OCI-LY7 (cell line): Measurements from ENCODE around the gene RBMXL2.

ENCODE experiments used
- EZH2phosphoT487 ChIP-seq: fragments of 200-600 bp; sonication (generic); IDR thresholded peaks from 2 replicates; pipeline ENCODE4 v1.6.1; 2018; ENCODE audit warnings: low read depth, borderline replicate concordance, mild to moderate bottlenecking, mixed run types, antibody characterized with exemption, low read length, moderate library complexity, mixed read lengths
- TF ChIP-seq, protein P1 (sequence below): fragments of 200-600 bp; sonication (generic); conservative IDR thresholded peaks from 2 replicates; pipeline ENCODE4 v1.5.1; 2014; ENCODE audit warnings: mild to moderate bottlenecking, antibody characterized with exemption, low read length, moderate library complexity, mixed read lengths

DNA sequence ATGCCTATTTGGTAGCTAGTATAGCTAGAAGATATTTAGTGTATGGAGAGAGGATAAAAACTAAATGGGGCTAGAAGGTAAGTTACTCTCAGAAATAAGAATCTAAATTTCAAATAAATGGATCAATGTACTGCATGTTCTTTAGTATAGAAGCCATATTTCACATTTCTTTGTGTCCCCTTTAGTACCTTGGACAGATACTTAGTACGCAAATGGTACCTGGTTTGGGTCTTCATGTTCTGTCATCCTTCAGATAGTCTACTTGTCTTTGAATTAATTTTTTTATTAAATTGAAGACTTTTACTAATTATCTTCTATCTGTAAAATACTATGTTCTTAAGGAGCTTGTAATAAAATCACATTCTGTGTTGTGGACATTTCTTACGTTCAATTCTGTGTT lies 26.3 kb upstream of the RBMXL2 start:
- TF ChIP-seq, protein P1, sequence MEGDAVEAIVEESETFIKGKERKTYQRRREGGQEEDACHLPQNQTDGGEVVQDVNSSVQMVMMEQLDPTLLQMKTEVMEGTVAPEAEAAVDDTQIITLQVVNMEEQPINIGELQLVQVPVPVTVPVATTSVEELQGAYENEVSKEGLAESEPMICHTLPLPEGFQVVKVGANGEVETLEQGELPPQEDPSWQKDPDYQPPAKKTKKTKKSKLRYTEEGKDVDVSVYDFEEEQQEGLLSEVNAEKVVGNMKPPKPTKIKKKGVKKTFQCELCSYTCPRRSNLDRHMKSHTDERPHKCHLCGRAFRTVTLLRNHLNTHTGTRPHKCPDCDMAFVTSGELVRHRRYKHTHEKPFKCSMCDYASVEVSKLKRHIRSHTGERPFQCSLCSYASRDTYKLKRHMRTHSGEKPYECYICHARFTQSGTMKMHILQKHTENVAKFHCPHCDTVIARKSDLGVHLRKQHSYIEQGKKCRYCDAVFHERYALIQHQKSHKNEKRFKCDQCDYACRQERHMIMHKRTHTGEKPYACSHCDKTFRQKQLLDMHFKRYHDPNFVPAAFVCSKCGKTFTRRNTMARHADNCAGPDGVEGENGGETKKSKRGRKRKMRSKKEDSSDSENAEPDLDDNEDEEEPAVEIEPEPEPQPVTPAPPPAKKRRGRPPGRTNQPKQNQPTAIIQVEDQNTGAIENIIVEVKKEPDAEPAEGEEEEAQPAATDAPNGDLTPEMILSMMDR: no peak
- TF ChIP-seq EZH2phosphoT487: no peak
